GM12878 (cell line): Measurements from ENCODE around the gene DCUN1D4. TPM values are rescaled to one million over a fixed set of nuclear protein-coding genes. Genes with fewer than 3 reads are reported as not detected.

Source experiments
- ATAC-seq: fragments of 200-7000 bp; cut with Tn5 transposase; 3 replicates; pipeline ENCODE4 v1.9.1; 2020; ENCODE audit warnings: mild to moderate bottlenecking, moderate library complexity
- BruUV-seq: library from RNA; stranded (reverse); fragments of 400-500 nt; replicated peaks from 2 replicates; lab custom pipeline; 2021; lab: Mats Ljungman, UMichigan
- CTCF ChIA-PET: fragments of 300-600 bp; sonication (Branson Sonifier 250); formaldehyde crosslinking; extraction: SDS; loops from one replicate; lab custom pipeline; 2021; ENCODE audit warnings: inconsistent platforms; lab: Yijun Ruan, JAX
- POLR2A ChIA-PET: fragments of 350-600 bp; formaldehyde crosslinking; extraction: SDS; loops from one replicate; lab custom pipeline; 2021; ENCODE audit warnings: inconsistent platforms; lab: Charles Lee
- RAD21 ChIA-PET: fragments of 300-600 bp; sonication (Branson Sonifier 250); formaldehyde crosslinking; loops from one replicate; lab custom pipeline; 2023; ENCODE audit warnings: antibody characterized with exemption; ENCODE audit not compliant: unreplicated experiment; lab: Charles Lee
- SMC1A ChIA-PET: fragments of 300-600 bp; sonication (Branson Sonifier 250); formaldehyde crosslinking; loops from one replicate; lab custom pipeline; 2023; ENCODE audit not compliant: unreplicated experiment, uncharacterized antibody; lab: Charles Lee
- DNase-seq: peaks from one replicate; pipeline ENCODE4 v3.0.0-alpha.2; 2011; ENCODE audit warnings: low read depth, low spot score
- FAIRE-seq: peaks from 3 replicates; lab custom pipeline; 2011; peaks lifted over from hg19 to GRCh38; lab: Jason Lieb, UNC
- H2AFZ ChIP-seq: 2 replicates; pipeline ENCODE4 v1.6.0; 2011; ENCODE audit warnings: low read depth, low read length, control low read depth; ENCODE audit not compliant: control insufficient read depth
- H3K27ac ChIP-seq: 2 replicates; pipeline ENCODE4 v1.5.1; 2011; ENCODE audit warnings: control low read depth; ENCODE audit not compliant: control insufficient read depth, insufficient read depth
- H3K27me3 ChIP-seq, 2 experiments: replicated peaks in 1 of 2; 2 replicates each; pipeline versions ENCODE4 v1.6.0 to v1.6.1; 2011; ENCODE audit warnings: low read length in 1 of 2; ENCODE audit not compliant: control insufficient read depth in 2 of 2, insufficient read depth in 2 of 2
- H3K36me3 ChIP-seq, 2 experiments: 2 replicates each; pipeline ENCODE4 v1.5.1; 2011; ENCODE audit warnings: low read length in 1 of 2; ENCODE audit not compliant: control insufficient read depth in 2 of 2, insufficient read depth in 2 of 2
- H3K4me1 ChIP-seq: 2 replicates; pipeline ENCODE4 v1.6.1; 2011; ENCODE audit warnings: mild to moderate bottlenecking, low read length, moderate library complexity, mixed read lengths; ENCODE audit not compliant: control insufficient read depth, insufficient read depth
- H3K4me2 ChIP-seq: 2 replicates; pipeline ENCODE4 v1.6.0; 2011; ENCODE audit warnings: control low read depth; ENCODE audit not compliant: control insufficient read depth, insufficient read depth
- H3K4me3 ChIP-seq: fragments of 200-600 bp; sonication (generic); 2 replicates; pipeline ENCODE4 v1.5.1; 2016
- H3K79me2 ChIP-seq: 2 replicates; pipeline ENCODE4 v1.6.0; 2011; ENCODE audit warnings: low read length; ENCODE audit not compliant: control insufficient read depth, insufficient read depth
- H3K9ac ChIP-seq: 2 replicates; pipeline ENCODE4 v1.8.0; 2011; ENCODE audit warnings: low read length, control low read depth, mixed read lengths; ENCODE audit not compliant: control insufficient read depth, insufficient read depth
- H3K9me3 ChIP-seq: replicated peaks from 3 replicates; pipeline ENCODE4 v1.5.1; 2011; ENCODE audit warnings: mild to moderate bottlenecking, low read length; ENCODE audit not compliant: control insufficient read depth, insufficient read depth
- H4K20me1 ChIP-seq: 2 replicates; pipeline ENCODE4 v1.6.0; 2011; ENCODE audit not compliant: control insufficient read depth, insufficient read depth
- CBX3 ChIP-seq: fragments of 200-600 bp; sonication (generic); IDR thresholded peaks from 2 replicates; pipeline ENCODE4 v1.6.1; 2016; ENCODE audit warnings: low read depth, borderline replicate concordance
- GABPA ChIP-seq: IDR thresholded peaks from 2 replicates; pipeline ENCODE4 v1.6.1; 2014; ENCODE audit warnings: antibody characterized with exemption, low read depth, mild to moderate bottlenecking, inconsistent platforms
- JUND ChIP-seq: IDR thresholded peaks from 2 replicates; pipeline ENCODE4 v1.6.1; 2012; ENCODE audit warnings: low read depth, mild to moderate bottlenecking, low read length, improper control_type of control experiment, moderate library complexity
- POU2F2 ChIP-seq: IDR thresholded peaks from 3 replicates; pipeline ENCODE4 v1.6.1; 2011; ENCODE audit warnings: low read depth, mild to moderate bottlenecking, low read length, borderline replicate concordance
- STAT1 ChIP-seq: fragments of 450-650 bp; conservative IDR thresholded peaks from 2 replicates; pipeline ENCODE4 v1.6.1; 2014; ENCODE audit warnings: antibody characterized with exemption, mild to moderate bottlenecking
- WGBS: methylation state at CpG from one replicate; pipeline ENCODE4 v1.1.6; 2016; ENCODE audit warnings: low lambda C conversion rate; ENCODE audit not compliant: insufficient replicate concordance, insufficient coverage; ENCODE audit errors: missing lambda C conversion rate; 5-methylcytosine and 5-hydroxymethylcytosine counted together
- in situ Hi-C: fragments of 300-500 bp; cut with MboI; formaldehyde crosslinking; loops from 9 replicates; pipeline ENCODE4 v1.14.3; 2018; ENCODE audit warnings: mixed read lengths
- intact Hi-C: fragments of 100-400 bp; cut with micrococcal nuclease; formaldehyde crosslinking; loops from one replicate; pipeline ENCODE4 v1.14.2; 2022; ENCODE audit not compliant: unreplicated experiment
- polyA plus RNA-seq, 11 experiments: library from polyadenylated mRNA; depleted of rRNA in 4 of 11; unstranded in 6 of 11; stranded (reverse) in 5 of 11; fragments of >200 nt; fragmentation: Nextera tagmentation in 4 of 11; fragmentation: Illumina TruSeq in 1 of 11; extraction: Ambion mirVana in 4 of 11; extraction: Trizol in 1 of 11; gene quantifications; 1 replicate in 1 of 11; 2 replicates in 10 of 11; pipeline versions ENCODE4 v1.2.1 to v1.2.3, GENCODE V29; 2011 to 2016; ENCODE audit warnings: inconsistent platforms in 2 of 11, missing spikeins in 2 of 11, low read depth in 1 of 11
- total RNA-seq, 4 experiments: library from RNA; depleted of rRNA in 3 of 4; stranded (reverse); fragments of >200 nt in 3 of 4; fragmentation: Illumina TruSeq in 1 of 4; extraction: Trizol in 1 of 4; gene quantifications; 2 replicates each; pipeline versions ENCODE4 v1.2.1 to v1.2.3, GENCODE V29; 2013 to 2021
- TF ChIP-seq, protein P1 (sequence below): IDR thresholded peaks from 2 replicates; pipeline ENCODE4 v1.6.1; 2011; ENCODE audit warnings: low read depth, mild to moderate bottlenecking, low read length, moderate library complexity, borderline replicate concordance; ENCODE audit errors: extremely low read depth

Gene DCUN1D4
- total and polyA plus RNA-seq, 10 of the 15 experiments (the other 5 are each of a cell fraction or from before 2014, with no cell fraction given), result 7.1 to 62.6 (median 16.8) TPM

- BruUV-seq, result no TSS peak
- in situ Hi-C loops, result no loop called here
- Histone ChIP-seq H2AFZ (no peak overlapping the region), H3K4me3 (no peak overlapping the region), H3K27ac (no peak overlapping the region), H3K27me3 (no peaks in the 10 kb centered on the region), H3K36me3 (peaks cover 0 to 3% of the 10 kb centered on the region in 2 experiments; a peak in 2 of 4 replicates), H3K9ac (no peak overlapping the region), H3K9me3 (no peaks in the 10 kb centered on the region), H4K20me1 (no peaks in the 10 kb centered on the region), H3K4me2 (no peak overlapping the region), H3K79me2 (peaks cover 30% of the 10 kb centered on the region), H3K4me1 (no peaks in the 10 kb centered on the region)
- ChIA-PET SMC1A (interaction anchor here (1.6 kb wide), 1 partner anchor 20 kb away, joined by 4 read pairs; no protein-coding TSS in a partner anchor), RAD21 (no interaction called here), POLR2A (no interaction called here), CTCF (no interaction called here)
- TF ChIP-seq POU2F2 (no peak), CBX3 (no peak), JUND (no peak), STAT1 (no peak)
- DNase-seq (no peak), FAIRE-seq (no peak), ATAC-seq (no peak)
- intact Hi-C loops, result no loop called here
Measured at GRCh38 chr4:51851937-51852290, 9.0 kb downstream of the DCUN1D4 start.

DNA sequence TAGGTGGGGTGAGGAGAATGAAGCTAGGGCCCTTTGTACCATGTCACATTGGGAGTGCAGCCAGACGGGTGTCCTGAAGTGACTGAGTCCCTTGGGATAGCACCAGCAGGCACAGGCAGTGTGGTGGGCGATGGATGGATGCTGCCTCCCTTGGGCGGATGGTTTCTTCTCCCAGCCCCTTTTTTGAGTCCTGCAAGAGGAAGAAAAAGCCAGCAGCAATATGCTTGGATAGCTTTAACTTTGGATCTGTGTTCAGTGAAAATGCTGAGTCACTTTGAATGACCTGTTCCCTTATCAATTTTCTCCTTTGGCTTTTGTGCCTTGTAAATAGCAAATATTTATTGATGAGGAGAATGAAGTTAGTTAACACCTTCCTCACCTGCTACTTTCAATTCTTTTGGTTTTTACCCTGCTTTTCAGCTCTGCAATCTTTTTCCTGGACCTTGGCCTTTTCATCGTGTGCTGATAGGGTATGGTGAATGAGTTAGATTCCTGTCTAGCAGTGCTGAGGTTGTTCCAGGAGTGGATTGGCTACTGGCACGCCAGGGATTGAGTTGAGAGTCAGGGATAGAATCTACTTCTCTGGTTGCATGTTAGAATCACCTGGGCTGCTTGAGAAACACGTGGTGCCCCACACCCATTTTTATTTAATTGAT lies 10.2 kb downstream of the DCUN1D4 start:
- no peaks in the 10 kb centered on the region for H4K20me1 ChIP-seq
- TF ChIP-seq POU2F2, result no peak
- no peak for TF ChIP-seq GABPA
- TF ChIP-seq, protein P1, sequence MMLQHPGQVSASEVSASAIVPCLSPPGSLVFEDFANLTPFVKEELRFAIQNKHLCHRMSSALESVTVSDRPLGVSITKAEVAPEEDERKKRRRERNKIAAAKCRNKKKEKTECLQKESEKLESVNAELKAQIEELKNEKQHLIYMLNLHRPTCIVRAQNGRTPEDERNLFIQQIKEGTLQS, result no peak
- no peak overlapping the region for H2AFZ ChIP-seq
- no peak overlapping the region for H3K9ac ChIP-seq
- peaks cover 23% of the 10 kb centered on the region for H3K79me2 ChIP-seq
- ATAC-seq, result peak; percentile 16; the same call in 1 of the 3 replicates
- DNase-seq, result no peak
- intact Hi-C loops, result no loop called here
- 82% methylated on average over 6 of the region's 6 CpGs for WGBS
- in situ Hi-C loops, result no loop called here
- BruUV-seq, result no TSS peak
- FAIRE-seq, result no peak
- ChIA-PET SMC1A (interaction anchor here (1.6 kb wide), 1 partner anchor 21 kb away, joined by 4 read pairs; no protein-coding TSS in a partner anchor), POLR2A (interaction anchor here (0.5 to 1.2 kb wide), 2 partner anchors 10 to 28 kb away, joined by 3 read pairs; no protein-coding TSS in a partner anchor), RAD21 (no interaction called here), CTCF (interaction anchor here (0.9 to 1.5 kb wide), 2 partner anchors 10 to 14 kb away, joined by 4 read pairs; no protein-coding TSS in a partner anchor)
- no peak overlapping the region for H3K27ac ChIP-seq
- no peaks in the 10 kb centered on the region for H3K27me3 ChIP-seq
- no peak overlapping the region for H3K4me3 ChIP-seq
- H3K4me2 ChIP-seq, result no peak overlapping the region
- peaks cover 0 to 3% of the 10 kb centered on the region in 2 experiments; a peak in 2 of 4 replicates for H3K36me3 ChIP-seq
- H3K4me1 ChIP-seq, result no peaks in the 10 kb centered on the region
- no peaks in the 10 kb centered on the region for H3K9me3 ChIP-seq
